GM12878 (cell line): ENCODE data around the gene NTN1. TPM values are rescaled to one million over a fixed set of nuclear protein-coding genes. Genes with fewer than 3 reads are reported as not detected.
"Not testable (repeated sequence)": the region's sequence is repeated elsewhere in the genome, so short reads cannot be mapped to it uniquely, and the experiment has no call there.

Source experiments
- ATAC-seq: fragments of 200-7000 bp; cut with Tn5 transposase; 3 replicates; pipeline ENCODE4 v1.9.1; 2020; ENCODE audit warnings: mild to moderate bottlenecking, moderate library complexity
- BruUV-seq: library from RNA; stranded (reverse); fragments of 400-500 nt; replicated peaks from 2 replicates; lab custom pipeline; 2021; lab: Mats Ljungman, UMichigan
- CTCF ChIA-PET: fragments of 300-600 bp; sonication (Branson Sonifier 250); formaldehyde crosslinking; extraction: SDS; loops from one replicate; lab custom pipeline; 2021; ENCODE audit warnings: inconsistent platforms; lab: Yijun Ruan, JAX
- POLR2A ChIA-PET: fragments of 350-600 bp; formaldehyde crosslinking; extraction: SDS; loops from one replicate; lab custom pipeline; 2021; ENCODE audit warnings: inconsistent platforms; lab: Charles Lee
- RAD21 ChIA-PET: fragments of 300-600 bp; sonication (Branson Sonifier 250); formaldehyde crosslinking; loops from one replicate; lab custom pipeline; 2023; ENCODE audit warnings: antibody characterized with exemption; ENCODE audit not compliant: unreplicated experiment; lab: Charles Lee
- SMC1A ChIA-PET: fragments of 300-600 bp; sonication (Branson Sonifier 250); formaldehyde crosslinking; loops from one replicate; lab custom pipeline; 2023; ENCODE audit not compliant: unreplicated experiment, uncharacterized antibody; lab: Charles Lee
- DNase-seq: peaks from one replicate; pipeline ENCODE4 v3.0.0-alpha.2; 2011; ENCODE audit warnings: low read depth, low spot score
- FAIRE-seq: peaks from 3 replicates; lab custom pipeline; 2011; peaks lifted over from hg19 to GRCh38; lab: Jason Lieb, UNC
- H2AFZ ChIP-seq: 2 replicates; pipeline ENCODE4 v1.6.0; 2011; ENCODE audit warnings: low read depth, low read length, control low read depth; ENCODE audit not compliant: control insufficient read depth
- H3K27ac ChIP-seq: 2 replicates; pipeline ENCODE4 v1.5.1; 2011; ENCODE audit warnings: control low read depth; ENCODE audit not compliant: control insufficient read depth, insufficient read depth
- H3K27me3 ChIP-seq, 2 experiments: replicated peaks in 1 of 2; 2 replicates each; pipeline versions ENCODE4 v1.6.0 to v1.6.1; 2011; ENCODE audit warnings: low read length in 1 of 2; ENCODE audit not compliant: control insufficient read depth in 2 of 2, insufficient read depth in 2 of 2
- H3K36me3 ChIP-seq, 2 experiments: 2 replicates each; pipeline ENCODE4 v1.5.1; 2011; ENCODE audit warnings: low read length in 1 of 2; ENCODE audit not compliant: control insufficient read depth in 2 of 2, insufficient read depth in 2 of 2
- H3K4me1 ChIP-seq: 2 replicates; pipeline ENCODE4 v1.6.1; 2011; ENCODE audit warnings: mild to moderate bottlenecking, low read length, moderate library complexity, mixed read lengths; ENCODE audit not compliant: control insufficient read depth, insufficient read depth
- H3K4me2 ChIP-seq: 2 replicates; pipeline ENCODE4 v1.6.0; 2011; ENCODE audit warnings: control low read depth; ENCODE audit not compliant: control insufficient read depth, insufficient read depth
- H3K4me3 ChIP-seq: fragments of 200-600 bp; sonication (generic); 2 replicates; pipeline ENCODE4 v1.5.1; 2016
- H3K79me2 ChIP-seq: 2 replicates; pipeline ENCODE4 v1.6.0; 2011; ENCODE audit warnings: low read length; ENCODE audit not compliant: control insufficient read depth, insufficient read depth
- H3K9ac ChIP-seq: 2 replicates; pipeline ENCODE4 v1.8.0; 2011; ENCODE audit warnings: low read length, control low read depth, mixed read lengths; ENCODE audit not compliant: control insufficient read depth, insufficient read depth
- H3K9me3 ChIP-seq: replicated peaks from 3 replicates; pipeline ENCODE4 v1.5.1; 2011; ENCODE audit warnings: mild to moderate bottlenecking, low read length; ENCODE audit not compliant: control insufficient read depth, insufficient read depth
- H4K20me1 ChIP-seq: 2 replicates; pipeline ENCODE4 v1.6.0; 2011; ENCODE audit not compliant: control insufficient read depth, insufficient read depth
- CHD1 ChIP-seq: IDR thresholded peaks from 2 replicates; pipeline ENCODE4 v1.6.1; 2012; ENCODE audit warnings: low read depth, low read length, improper control_type of control experiment
- EGR1 ChIP-seq, 2 experiments: IDR thresholded peaks; 1 replicate in 1 of 2; 2 replicates in 1 of 2; pipeline ENCODE4 v1.6.1; 2011 to 2012; ENCODE audit warnings: low read depth in 2 of 2, low read length in 2 of 2, borderline replicate concordance in 1 of 2, mild to moderate bottlenecking in 1 of 2, moderate library complexity in 1 of 2
- GATAD2B ChIP-seq: fragments of 450-650 bp; conservative IDR thresholded peaks from 2 replicates; pipeline ENCODE4 v1.6.1; 2017; ENCODE audit warnings: low read depth, mild to moderate bottlenecking, moderate library complexity
- HDAC6 ChIP-seq: fragments of 200-600 bp; sonication (generic); IDR thresholded peaks from one replicate; pipeline ENCODE4 v1.8.0; 2017; ENCODE audit warnings: antibody characterized with exemption; ENCODE audit not compliant: unreplicated experiment
- IRF3 ChIP-seq: fragments of 450-650 bp; IDR thresholded peaks from 2 replicates; pipeline ENCODE4 v1.6.1; 2014; ENCODE audit warnings: mild to moderate bottlenecking
- JUND ChIP-seq: IDR thresholded peaks from 2 replicates; pipeline ENCODE4 v1.6.1; 2012; ENCODE audit warnings: low read depth, mild to moderate bottlenecking, low read length, improper control_type of control experiment, moderate library complexity
- SP1 ChIP-seq: IDR thresholded peaks from one replicate; pipeline ENCODE4 v1.6.1; 2011; ENCODE audit warnings: low read depth, low read length
- TBL1XR1 ChIP-seq: IDR thresholded peaks from 2 replicates; pipeline ENCODE4 v1.6.1; 2012; ENCODE audit warnings: low read depth, low read length, improper control_type of control experiment
- WGBS: methylation state at CpG from one replicate; pipeline ENCODE4 v1.1.6; 2016; ENCODE audit warnings: low lambda C conversion rate; ENCODE audit not compliant: insufficient replicate concordance, insufficient coverage; ENCODE audit errors: missing lambda C conversion rate; 5-methylcytosine and 5-hydroxymethylcytosine counted together
- in situ Hi-C: fragments of 300-500 bp; cut with MboI; formaldehyde crosslinking; loops from 9 replicates; pipeline ENCODE4 v1.14.3; 2018; ENCODE audit warnings: mixed read lengths
- intact Hi-C: fragments of 100-400 bp; cut with micrococcal nuclease; formaldehyde crosslinking; loops from one replicate; pipeline ENCODE4 v1.14.2; 2022; ENCODE audit not compliant: unreplicated experiment
- polyA plus RNA-seq, 11 experiments: library from polyadenylated mRNA; depleted of rRNA in 4 of 11; unstranded in 6 of 11; stranded (reverse) in 5 of 11; fragments of >200 nt; fragmentation: Nextera tagmentation in 4 of 11; fragmentation: Illumina TruSeq in 1 of 11; extraction: Ambion mirVana in 4 of 11; extraction: Trizol in 1 of 11; gene quantifications; 1 replicate in 1 of 11; 2 replicates in 10 of 11; pipeline versions ENCODE4 v1.2.1 to v1.2.3, GENCODE V29; 2011 to 2016; ENCODE audit warnings: inconsistent platforms in 2 of 11, missing spikeins in 2 of 11, low read depth in 1 of 11
- total RNA-seq, 4 experiments: library from RNA; depleted of rRNA in 3 of 4; stranded (reverse); fragments of >200 nt in 3 of 4; fragmentation: Illumina TruSeq in 1 of 4; extraction: Trizol in 1 of 4; gene quantifications; 2 replicates each; pipeline versions ENCODE4 v1.2.1 to v1.2.3, GENCODE V29; 2013 to 2021

The NTN1 gene
- total and polyA plus RNA-seq, 10 of the 15 experiments (the other 5 are each of a cell fraction or from before 2014, with no cell fraction given) = 0.02 to 0.89 (median 0.35) TPM

- TF ChIP-seq EGR1 (IDR thresholded peaks at IDR 0.05; ENCODE audit: borderline replicate concordance in 1 of 2, low read depth in 2 of 2, low read length in 2 of 2) (no peak), HDAC6 (no peak), SP1 (no peak), IRF3 (no peak), TBL1XR1 (no peak), JUND (no peak)
- Histone ChIP-seq H3K9ac (no peak overlapping the region), H3K27ac (no peak overlapping the region), H3K4me1 (no peaks in the 10 kb centered on the region), H3K27me3 (no peaks in the 10 kb centered on the region; a peak in 2 of 4 replicates), H3K4me3 (no peak overlapping the region), H3K4me2 (no peak overlapping the region), H2AFZ (no peak overlapping the region), H4K20me1 (no peaks in the 10 kb centered on the region), H3K9me3 (no peaks in the 10 kb centered on the region), H3K79me2 (no peaks in the 10 kb centered on the region), H3K36me3 (no peaks in the 10 kb centered on the region)
- no TSS peak for BruUV-seq
- 56% methylated on average over 25 of the region's 25 CpGs for WGBS
- RAD21 ChIA-PET = no interaction called here
- ATAC-seq (no peak), FAIRE-seq (no peak), DNase-seq (no peak)
- POLR2A ChIA-PET = no interaction called here
- CTCF ChIA-PET = no interaction called here
- intact Hi-C loops (no loop called here), in situ Hi-C loops (no loop called here)
- SMC1A ChIA-PET = no interaction called here
These were observed 129.3 kb downstream of the NTN1 start for GRCh38 chr17:9150446-9151090.

DNA sequence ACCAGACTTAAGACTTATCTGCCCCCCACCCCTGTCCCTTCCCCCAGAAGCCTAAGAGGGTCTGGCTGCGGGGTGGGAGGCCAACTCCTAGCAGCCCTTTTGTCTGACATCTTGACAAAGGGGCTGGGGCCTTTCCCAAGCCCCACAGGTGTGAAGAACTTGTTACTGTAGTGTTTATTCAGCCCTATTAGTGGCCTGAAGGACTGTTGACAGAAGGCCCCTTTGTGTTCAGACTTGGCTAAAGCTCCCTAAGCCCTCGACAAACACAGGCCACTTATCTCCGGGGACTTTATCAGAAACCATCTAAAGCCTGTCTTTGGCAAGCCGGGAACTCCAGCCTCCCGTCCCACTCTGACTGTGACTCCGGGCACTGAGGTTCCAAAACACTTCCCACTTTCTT is 129.8 kb downstream of the NTN1 start:
- FAIRE-seq (no peak), DNase-seq (no peak), ATAC-seq (no peak)
- SMC1A ChIA-PET = no interaction called here
- CTCF ChIA-PET = no interaction called here
- no peaks in the 10 kb centered on the region for H3K4me1 ChIP-seq
- WGBS = 23% methylated on average over 6 of the region's 6 CpGs
- in situ Hi-C loops = no loop called here
- intact Hi-C loops = no loop called here
- H3K9me3 ChIP-seq = no peaks in the 10 kb centered on the region
- H3K4me2 ChIP-seq = no peak overlapping the region
- RAD21 ChIA-PET = no interaction called here
- H3K79me2 ChIP-seq = no peaks in the 10 kb centered on the region
- H3K9ac ChIP-seq = no peak overlapping the region
- H3K4me3 ChIP-seq = no peak overlapping the region
- POLR2A ChIA-PET = no interaction called here
- no peaks in the 10 kb centered on the region; a peak in 2 of 4 replicates for H3K27me3 ChIP-seq
- no peaks in the 10 kb centered on the region for H4K20me1 ChIP-seq
- TF ChIP-seq GATAD2B (no peak), CHD1 (no peak)
- no TSS peak for BruUV-seq
- H3K36me3 ChIP-seq = no peaks in the 10 kb centered on the region
- no peak overlapping the region for H3K27ac ChIP-seq
- H2AFZ ChIP-seq = no peak overlapping the region

DNA sequence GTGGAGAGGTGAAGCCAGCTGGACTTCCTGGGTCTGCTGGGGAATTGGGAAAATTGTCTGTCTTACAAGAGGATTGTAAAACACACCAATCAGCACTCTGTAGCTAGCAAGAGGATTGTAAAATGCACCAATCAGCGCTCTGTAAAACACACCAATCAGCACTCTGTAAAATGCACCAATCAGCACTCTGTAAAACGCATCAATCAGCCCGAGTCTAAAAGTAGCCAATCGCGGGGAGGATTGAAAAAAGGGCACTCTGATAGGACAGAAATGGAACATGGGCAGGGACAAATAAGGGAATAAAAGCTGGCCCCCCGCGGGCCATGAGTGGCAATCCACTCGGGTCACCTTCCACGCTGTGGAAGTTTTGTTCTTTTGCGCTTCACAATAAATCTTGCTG is 130.4 kb downstream of the NTN1 start:
- WGBS = 51% methylated on average over 10 of the region's 10 CpGs
- ATAC-seq, H3K4me3 ChIP-seq, H3K27me3 ChIP-seq, H3K9ac ChIP-seq, H3K36me3 ChIP-seq, H4K20me1 ChIP-seq, DNase-seq, H3K4me2 ChIP-seq, FAIRE-seq, H3K27ac ChIP-seq, intact Hi-C loops, in situ Hi-C loops, POLR2A ChIA-PET, H3K9me3 ChIP-seq, RAD21 ChIA-PET, H3K4me1 ChIP-seq, H3K79me2 ChIP-seq, CTCF ChIA-PET, SMC1A ChIA-PET, BruUV-seq, H2AFZ ChIP-seq: not testable (repeated sequence)
